Measurements from ENCODE around the gene TGOLN2. TPM values are rescaled to one million over a fixed set of nuclear protein-coding genes. Genes with fewer than 3 reads are reported as not detected.
"Not testable (repeated sequence)": the region's sequence is repeated elsewhere in the genome, so short reads cannot be mapped to it uniquely, and the experiment has no call there.

Gene TGOLN2
- total RNA-seq, 1 donor: 129 TPM

- Histone ChIP-seq H3K79me2 (ENCODE audit: insufficient read depth, low read length) (no peaks in the 10 kb centered on the region), H3K36me3 (ENCODE audit: insufficient read depth, low read length) (peaks cover 17% of the 10 kb centered on the region), H3K4me3 (ENCODE audit: insufficient read depth, low read length) (no peak overlapping the region), H3K9me3 (ENCODE audit: low read depth, low read length) (no peaks in the 10 kb centered on the region), H3K27me3 (ENCODE audit: insufficient read depth, low read length) (no peaks in the 10 kb centered on the region), H2AFZ (ENCODE audit: low read length) (no peak overlapping the region), H3K4me2 (ENCODE audit: insufficient read depth, low read length) (no peak overlapping the region), H3K4me1 (ENCODE audit: insufficient read depth, low read length) (peaks cover 10% of the 10 kb centered on the region), H4K20me1 (ENCODE audit: insufficient read depth, low read length) (no peaks in the 10 kb centered on the region), H3K27ac (ENCODE audit: low read depth, low read length) (no peak overlapping the region)
- no peak for DNase-seq (ENCODE audit: insufficient read length, low spot score, missing footprints)
- no peak for TF ChIP-seq CTCF (IDR thresholded peaks at IDR 0.05; ENCODE audit: extremely low read depth, low read depth, low read length)
Measured at GRCh38 chr2:85369500-85369899, 41.7 kb upstream of the TGOLN2 start.

- no peak overlapping the region for H3K4me3 ChIP-seq (ENCODE audit: insufficient read depth, low read length)
- no peaks in the 10 kb centered on the region for H3K79me2 ChIP-seq (ENCODE audit: insufficient read depth, low read length)
- no peak overlapping the region for H3K4me2 ChIP-seq (ENCODE audit: insufficient read depth, low read length)
- no peaks in the 10 kb centered on the region for H3K9me3 ChIP-seq (ENCODE audit: low read depth, low read length)
- H3K4me1 ChIP-seq (ENCODE audit: insufficient read depth, low read length): peaks cover 10% of the 10 kb centered on the region
- no peaks in the 10 kb centered on the region for H4K20me1 ChIP-seq (ENCODE audit: insufficient read depth, low read length)
- H2AFZ ChIP-seq (ENCODE audit: low read length): no peak overlapping the region
- no peaks in the 10 kb centered on the region for H3K27me3 ChIP-seq (ENCODE audit: insufficient read depth, low read length)
- peak; percentile 60 for DNase-seq (ENCODE audit: insufficient read length, low spot score, missing footprints)
- no peak overlapping the region for H3K27ac ChIP-seq (ENCODE audit: low read depth, low read length)
- TF ChIP-seq CTCF (IDR thresholded peaks at IDR 0.05; ENCODE audit: extremely low read depth, low read depth, low read length): no peak
- peaks cover 17% of the 10 kb centered on the region for H3K36me3 ChIP-seq (ENCODE audit: insufficient read depth, low read length)
Measured at GRCh38 chr2:85368921-85369320, 41.1 kb upstream of the TGOLN2 start.

GRCh38 chr2:85367180-85367579 is 39.4 kb upstream of the TGOLN2 start:
- H3K9me3 ChIP-seq (ENCODE audit: low read depth, low read length): no peaks in the 10 kb centered on the region
- H3K4me2 ChIP-seq (ENCODE audit: insufficient read depth, low read length): no peak overlapping the region
- H3K4me3 ChIP-seq (ENCODE audit: insufficient read depth, low read length): no peak overlapping the region
- H4K20me1 ChIP-seq (ENCODE audit: insufficient read depth, low read length): no peaks in the 10 kb centered on the region
- peaks cover 26% of the 10 kb centered on the region for H3K36me3 ChIP-seq (ENCODE audit: insufficient read depth, low read length)
- no peaks in the 10 kb centered on the region for H3K27me3 ChIP-seq (ENCODE audit: insufficient read depth, low read length)
- TF ChIP-seq CTCF (IDR thresholded peaks at IDR 0.05; ENCODE audit: extremely low read depth, low read depth, low read length): no peak
- H3K79me2 ChIP-seq (ENCODE audit: insufficient read depth, low read length): no peaks in the 10 kb centered on the region
- DNase-seq (ENCODE audit: insufficient read length, low spot score, missing footprints): peak; percentile 9
- peaks cover 10% of the 10 kb centered on the region for H3K4me1 ChIP-seq (ENCODE audit: insufficient read depth, low read length)
- no peak overlapping the region for H2AFZ ChIP-seq (ENCODE audit: low read length)
- H3K27ac ChIP-seq (ENCODE audit: low read depth, low read length): no peak overlapping the region

- H3K4me2 ChIP-seq (ENCODE audit: insufficient read depth, low read length); H3K9me3 ChIP-seq (ENCODE audit: low read depth, low read length); H3K79me2 ChIP-seq (ENCODE audit: insufficient read depth, low read length); H3K27ac ChIP-seq (ENCODE audit: low read depth, low read length); H3K27me3 ChIP-seq (ENCODE audit: insufficient read depth, low read length); H4K20me1 ChIP-seq (ENCODE audit: insufficient read depth, low read length); H2AFZ ChIP-seq (ENCODE audit: low read length); H3K4me3 ChIP-seq (ENCODE audit: insufficient read depth, low read length); H3K4me1 ChIP-seq (ENCODE audit: insufficient read depth, low read length); DNase-seq (ENCODE audit: insufficient read length, low spot score, missing footprints): not testable (repeated sequence)
- peaks cover 36% of the 10 kb centered on the region for H3K36me3 ChIP-seq (ENCODE audit: insufficient read depth, low read length)
Measured at GRCh38 chr2:85362653-85363387, 35.0 kb upstream of the TGOLN2 start.

Data from osteoblast (primary cell).